K562 (cell line): ENCODE results near the gene HTR3C. TPM values are rescaled to one million over a fixed set of nuclear protein-coding genes. Genes with fewer than 3 reads are reported as not detected.

ENCODE experiments used
- BRCA1 ChIP-seq, 2 experiments: fragments of 450-650 bp in 1 of 2; sonication (generic) in 1 of 2; formaldehyde crosslinking in 1 of 2; IDR thresholded peaks; 2 replicates each; pipeline versions ENCODE4 v1.5.0 to v1.6.1; 2017 to 2020; ENCODE audit warnings: mild to moderate bottlenecking in 1 of 2, missing genetic modification reagents in 1 of 2
- CHD4 ChIP-seq: fragments of 200-600 bp; sonication (generic); IDR thresholded peaks from 3 replicates; pipeline ENCODE4 v1.6.1; 2012; ENCODE audit warnings: low read depth, mild to moderate bottlenecking, mixed read lengths, low read length, inconsistent platforms; ENCODE audit not compliant: insufficient read depth, insufficient replicate concordance, poor library complexity, severe bottlenecking
- ELK3 ChIP-seq: fragments of 450-650 bp; formaldehyde crosslinking; IDR thresholded peaks from 2 replicates; pipeline ENCODE4 v1.4.0; 2020; ENCODE audit warnings: mild to moderate bottlenecking
- HDGF ChIP-seq: fragments of 450-650 bp; IDR thresholded peaks from 2 replicates; pipeline ENCODE4 v1.6.1; 2016
- KDM2B ChIP-seq: fragments of 250-450 bp; sonication (Bioruptor Pico); IDR thresholded peaks from 2 replicates; pipeline ENCODE4 v1.8.0; 2021; ENCODE audit warnings: mild to moderate bottlenecking, moderate library complexity
- LEF1 ChIP-seq: fragments of 450-650 bp; IDR thresholded peaks from 2 replicates; pipeline ENCODE4 v1.6.1; 2016; ENCODE audit warnings: mild to moderate bottlenecking
- MTF1 ChIP-seq: fragments of 250-450 bp; sonication (Bioruptor Pico); IDR thresholded peaks from 2 replicates; pipeline ENCODE4 v1.9.0; 2021; ENCODE audit warnings: moderate library complexity, mild to moderate bottlenecking, inconsistent platforms, borderline replicate concordance
- PHTF2 ChIP-seq: fragments of 250-450 bp; sonication (Bioruptor Pico); IDR thresholded peaks from 2 replicates; pipeline ENCODE4 v1.5.0; 2021; ENCODE audit warnings: mild to moderate bottlenecking
- ZNF431 ChIP-seq: sonication (generic); formaldehyde crosslinking; IDR thresholded peaks from 2 replicates; pipeline ENCODE4 v1.8.0; 2022; ENCODE audit warnings: mild to moderate bottlenecking, missing genetic modification reagents
- ZNF583 ChIP-seq: fragments of 250-450 bp; sonication (Bioruptor Pico); IDR thresholded peaks from 2 replicates; pipeline ENCODE4 v1.4.0; 2020
- polyA plus RNA-seq, 8 experiments: library from polyadenylated mRNA; depleted of rRNA in 4 of 8; stranded (reverse) in 5 of 8; unstranded in 3 of 8; fragments of >200 nt; fragmentation: Nextera tagmentation in 2 of 8; fragmentation: Illumina TruSeq in 1 of 8; extraction: Ambion mirVana in 2 of 8; extraction: Trizol in 1 of 8; gene quantifications; 2 replicates each; pipeline versions ENCODE4 v1.2.1 to v1.2.3, GENCODE V29; 2011 to 2014; ENCODE audit warnings: inconsistent platforms in 1 of 8, missing spikeins in 1 of 8
- total RNA-seq, 7 experiments: library from RNA; depleted of rRNA in 6 of 7; stranded (reverse); fragments of >200 nt in 6 of 7; fragmentation: Illumina TruSeq in 2 of 7; extraction: Trizol in 2 of 7; gene quantifications; 2 replicates each; pipeline versions ENCODE4 v1.2.1 to v1.2.3, GENCODE V29; 2011 to 2021; ENCODE audit warnings: low replicate concordance in 1 of 7
- TF ChIP-seq, protein P1 (sequence below): sonication (generic); formaldehyde crosslinking; IDR thresholded peaks from 2 replicates; pipeline ENCODE4 v1.8.0; 2023; ENCODE audit warnings: missing genetic modification reagents, mild to moderate bottlenecking, borderline replicate concordance
- TF ChIP-seq, protein P2 (sequence below): fragments of 450-650 bp; IDR thresholded peaks from 2 replicates; pipeline ENCODE4 v1.6.1; 2016; ENCODE audit warnings: low read depth
- TF ChIP-seq, protein P3 (sequence below): fragments of 250-450 bp; sonication (Bioruptor Pico); IDR thresholded peaks from 2 replicates; pipeline ENCODE4 v1.8.0; 2021; ENCODE audit warnings: borderline replicate concordance, mild to moderate bottlenecking, moderate library complexity; ENCODE audit not compliant: poor library complexity, severe bottlenecking

HTR3C gene
- total and polyA plus RNA-seq, 9 of the 15 experiments (the other 6 are each of a cell fraction or from before 2014, with no cell fraction given), result 0.04 to 0.06 TPM; not detected in 7

DNA sequence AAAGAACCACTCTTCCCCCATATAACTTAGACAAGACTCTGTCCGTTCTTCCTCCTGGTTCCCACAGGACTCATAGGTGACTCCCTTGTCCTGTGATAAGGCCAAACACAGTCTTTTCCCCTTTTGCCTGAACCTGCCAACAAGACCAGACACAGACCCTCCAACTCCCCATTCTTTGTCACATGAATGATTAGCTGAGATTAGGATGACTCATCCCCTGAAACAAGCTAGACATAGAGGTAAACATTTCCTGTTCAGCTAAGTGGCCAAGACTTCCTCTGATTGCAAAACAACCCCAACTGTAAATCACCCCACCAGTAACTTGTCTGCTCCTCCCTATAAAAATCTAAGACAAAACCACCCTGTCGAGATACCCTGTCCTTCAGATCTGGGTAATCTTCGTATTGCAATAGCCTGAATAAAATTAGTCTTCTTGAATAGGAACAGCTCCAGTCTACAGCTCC is 32.6 kb downstream of the HTR3C start (continued):
- no peak for TF ChIP-seq CHD4
- no peak for TF ChIP-seq MTF1
- no peak for TF ChIP-seq HDGF
- TF ChIP-seq, protein P1, sequence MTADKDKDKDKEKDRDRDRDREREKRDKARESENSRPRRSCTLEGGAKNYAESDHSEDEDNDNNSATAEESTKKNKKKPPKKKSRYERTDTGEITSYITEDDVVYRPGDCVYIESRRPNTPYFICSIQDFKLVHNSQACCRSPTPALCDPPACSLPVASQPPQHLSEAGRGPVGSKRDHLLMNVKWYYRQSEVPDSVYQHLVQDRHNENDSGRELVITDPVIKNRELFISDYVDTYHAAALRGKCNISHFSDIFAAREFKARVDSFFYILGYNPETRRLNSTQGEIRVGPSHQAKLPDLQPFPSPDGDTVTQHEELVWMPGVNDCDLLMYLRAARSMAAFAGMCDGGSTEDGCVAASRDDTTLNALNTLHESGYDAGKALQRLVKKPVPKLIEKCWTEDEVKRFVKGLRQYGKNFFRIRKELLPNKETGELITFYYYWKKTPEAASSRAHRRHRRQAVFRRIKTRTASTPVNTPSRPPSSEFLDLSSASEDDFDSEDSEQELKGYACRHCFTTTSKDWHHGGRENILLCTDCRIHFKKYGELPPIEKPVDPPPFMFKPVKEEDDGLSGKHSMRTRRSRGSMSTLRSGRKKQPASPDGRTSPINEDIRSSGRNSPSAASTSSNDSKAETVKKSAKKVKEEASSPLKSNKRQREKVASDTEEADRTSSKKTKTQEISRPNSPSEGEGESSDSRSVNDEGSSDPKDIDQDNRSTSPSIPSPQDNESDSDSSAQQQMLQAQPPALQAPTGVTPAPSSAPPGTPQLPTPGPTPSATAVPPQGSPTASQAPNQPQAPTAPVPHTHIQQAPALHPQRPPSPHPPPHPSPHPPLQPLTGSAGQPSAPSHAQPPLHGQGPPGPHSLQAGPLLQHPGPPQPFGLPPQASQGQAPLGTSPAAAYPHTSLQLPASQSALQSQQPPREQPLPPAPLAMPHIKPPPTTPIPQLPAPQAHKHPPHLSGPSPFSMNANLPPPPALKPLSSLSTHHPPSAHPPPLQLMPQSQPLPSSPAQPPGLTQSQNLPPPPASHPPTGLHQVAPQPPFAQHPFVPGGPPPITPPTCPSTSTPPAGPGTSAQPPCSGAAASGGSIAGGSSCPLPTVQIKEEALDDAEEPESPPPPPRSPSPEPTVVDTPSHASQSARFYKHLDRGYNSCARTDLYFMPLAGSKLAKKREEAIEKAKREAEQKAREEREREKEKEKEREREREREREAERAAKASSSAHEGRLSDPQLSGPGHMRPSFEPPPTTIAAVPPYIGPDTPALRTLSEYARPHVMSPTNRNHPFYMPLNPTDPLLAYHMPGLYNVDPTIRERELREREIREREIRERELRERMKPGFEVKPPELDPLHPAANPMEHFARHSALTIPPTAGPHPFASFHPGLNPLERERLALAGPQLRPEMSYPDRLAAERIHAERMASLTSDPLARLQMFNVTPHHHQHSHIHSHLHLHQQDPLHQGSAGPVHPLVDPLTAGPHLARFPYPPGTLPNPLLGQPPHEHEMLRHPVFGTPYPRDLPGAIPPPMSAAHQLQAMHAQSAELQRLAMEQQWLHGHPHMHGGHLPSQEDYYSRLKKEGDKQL (CRISPR knock-in tag), result no peak
- TF ChIP-seq KDM2B, result no peak
- TF ChIP-seq ELK3 (CRISPR knock-in tag), result no peak
- TF ChIP-seq LEF1, result no peak; the same call in 1 of the 2 replicates
- no peak for TF ChIP-seq PHTF2
- TF ChIP-seq, protein P2, sequence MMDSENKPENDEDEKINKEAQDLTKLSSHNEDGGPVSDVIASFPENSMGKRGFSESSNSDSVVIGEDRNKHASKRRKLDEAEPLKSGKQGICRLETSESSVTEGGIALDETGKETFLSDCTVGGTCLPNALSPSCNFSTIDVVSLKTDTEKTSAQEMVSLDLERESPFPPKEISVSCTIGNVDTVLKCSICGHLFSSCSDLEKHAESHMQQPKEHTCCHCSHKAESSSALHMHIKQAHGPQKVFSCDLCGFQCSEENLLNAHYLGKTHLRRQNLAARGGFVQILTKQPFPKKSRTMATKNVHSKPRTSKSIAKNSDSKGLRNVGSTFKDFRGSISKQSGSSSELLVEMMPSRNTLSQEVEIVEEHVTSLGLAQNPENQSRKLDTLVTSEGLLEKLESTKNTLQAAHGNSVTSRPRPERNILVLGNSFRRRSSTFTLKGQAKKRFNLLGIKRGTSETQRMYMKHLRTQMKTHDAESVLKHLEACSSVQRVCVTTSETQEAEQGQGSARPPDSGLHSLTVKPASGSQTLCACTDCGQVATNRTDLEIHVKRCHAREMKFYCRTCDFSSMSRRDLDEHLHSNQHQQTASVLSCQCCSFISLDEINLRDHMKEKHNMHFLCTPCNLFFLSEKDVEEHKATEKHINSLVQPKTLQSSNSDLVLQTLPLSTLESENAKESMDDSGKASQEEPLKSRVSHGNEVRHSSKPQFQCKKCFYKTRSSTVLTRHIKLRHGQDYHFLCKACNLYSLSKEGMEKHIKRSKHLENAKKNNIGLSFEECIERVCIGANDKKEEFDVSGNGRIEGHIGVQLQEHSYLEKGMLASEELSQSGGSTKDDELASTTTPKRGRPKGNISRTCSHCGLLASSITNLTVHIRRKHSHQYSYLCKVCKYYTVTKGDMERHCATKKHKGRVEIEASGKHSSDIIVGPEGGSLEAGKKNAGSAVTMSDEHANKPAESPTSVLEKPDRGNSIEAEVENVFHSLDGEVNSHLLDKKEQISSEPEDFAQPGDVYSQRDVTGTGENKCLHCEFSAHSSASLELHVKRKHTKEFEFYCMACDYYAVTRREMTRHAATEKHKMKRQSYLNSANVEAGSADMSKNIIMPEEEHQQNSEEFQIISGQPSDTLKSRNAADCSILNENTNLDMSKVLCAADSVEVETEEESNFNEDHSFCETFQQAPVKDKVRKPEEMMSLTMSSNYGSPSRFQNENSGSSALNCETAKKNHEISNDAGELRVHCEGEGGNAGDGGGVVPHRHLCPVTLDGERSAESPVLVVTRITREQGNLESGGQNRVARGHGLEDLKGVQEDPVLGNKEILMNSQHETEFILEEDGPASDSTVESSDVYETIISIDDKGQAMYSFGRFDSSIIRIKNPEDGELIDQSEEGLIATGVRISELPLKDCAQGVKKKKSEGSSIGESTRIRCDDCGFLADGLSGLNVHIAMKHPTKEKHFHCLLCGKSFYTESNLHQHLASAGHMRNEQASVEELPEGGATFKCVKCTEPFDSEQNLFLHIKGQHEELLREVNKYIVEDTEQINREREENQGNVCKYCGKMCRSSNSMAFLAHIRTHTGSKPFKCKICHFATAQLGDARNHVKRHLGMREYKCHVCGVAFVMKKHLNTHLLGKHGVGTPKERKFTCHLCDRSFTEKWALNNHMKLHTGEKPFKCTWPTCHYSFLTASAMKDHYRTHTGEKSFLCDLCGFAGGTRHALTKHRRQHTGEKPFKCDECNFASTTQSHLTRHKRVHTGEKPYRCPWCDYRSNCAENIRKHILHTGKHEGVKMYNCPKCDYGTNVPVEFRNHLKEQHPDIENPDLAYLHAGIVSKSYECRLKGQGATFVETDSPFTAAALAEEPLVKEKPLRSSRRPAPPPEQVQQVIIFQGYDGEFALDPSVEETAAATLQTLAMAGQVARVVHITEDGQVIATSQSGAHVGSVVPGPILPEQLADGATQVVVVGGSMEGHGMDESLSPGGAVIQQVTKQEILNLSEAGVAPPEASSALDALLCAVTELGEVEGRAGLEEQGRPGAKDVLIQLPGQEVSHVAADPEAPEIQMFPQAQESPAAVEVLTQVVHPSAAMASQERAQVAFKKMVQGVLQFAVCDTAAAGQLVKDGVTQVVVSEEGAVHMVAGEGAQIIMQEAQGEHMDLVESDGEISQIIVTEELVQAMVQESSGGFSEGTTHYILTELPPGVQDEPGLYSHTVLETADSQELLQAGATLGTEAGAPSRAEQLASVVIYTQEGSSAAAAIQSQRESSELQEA, result no peak
- TF ChIP-seq, protein P3, sequence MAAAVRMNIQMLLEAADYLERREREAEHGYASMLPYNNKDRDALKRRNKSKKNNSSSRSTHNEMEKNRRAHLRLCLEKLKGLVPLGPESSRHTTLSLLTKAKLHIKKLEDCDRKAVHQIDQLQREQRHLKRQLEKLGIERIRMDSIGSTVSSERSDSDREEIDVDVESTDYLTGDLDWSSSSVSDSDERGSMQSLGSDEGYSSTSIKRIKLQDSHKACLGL (CRISPR knock-in tag), result no peak
- no peak for TF ChIP-seq BRCA1 (IDR thresholded peaks at IDR 0.05)
- TF ChIP-seq BRCA1 (CRISPR knock-in tag; IDR thresholded peaks at IDR 0.05), result no peak
- no peak for TF ChIP-seq ZNF583 (CRISPR knock-in tag)
- no peak for TF ChIP-seq ZNF431 (CRISPR knock-in tag)
